GM18519 (cell line): ENCODE data around the gene FRMD4A.
"Not testable (repeated sequence)": the region's sequence is repeated elsewhere in the genome, so short reads cannot be mapped to it uniquely, and the experiment has no call there.

Experiments used
- ATAC-seq: cut with Tn5 transposase; IDR thresholded peaks from one replicate; pipeline ENCODE4 v1.9.1; 2021; ENCODE audit warnings: mild to moderate bottlenecking, moderate library complexity; ENCODE audit not compliant: unreplicated experiment, low FRiP score

FRMD4A gene

DNA sequence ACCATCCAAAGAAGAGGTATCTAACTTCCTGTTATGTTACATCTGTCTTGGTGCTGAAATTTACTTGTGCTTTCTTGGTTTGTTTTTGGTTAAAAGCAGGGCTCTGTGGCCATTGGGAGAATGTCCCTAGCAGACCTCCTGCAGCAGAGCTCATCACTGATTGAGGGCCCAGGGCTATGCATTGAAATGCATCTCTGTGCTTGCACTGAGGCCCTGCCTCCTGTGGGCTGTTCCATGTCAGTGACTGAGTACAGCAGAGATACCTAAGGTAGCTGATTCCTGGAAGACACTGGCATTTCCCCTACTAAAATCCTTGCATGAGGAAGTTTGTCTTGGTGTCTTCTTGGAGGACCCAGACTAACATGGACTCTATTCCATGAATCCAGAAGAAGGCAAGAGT, 213.9 kb downstream of the FRMD4A start:
- ATAC-seq, result no peak

DNA sequence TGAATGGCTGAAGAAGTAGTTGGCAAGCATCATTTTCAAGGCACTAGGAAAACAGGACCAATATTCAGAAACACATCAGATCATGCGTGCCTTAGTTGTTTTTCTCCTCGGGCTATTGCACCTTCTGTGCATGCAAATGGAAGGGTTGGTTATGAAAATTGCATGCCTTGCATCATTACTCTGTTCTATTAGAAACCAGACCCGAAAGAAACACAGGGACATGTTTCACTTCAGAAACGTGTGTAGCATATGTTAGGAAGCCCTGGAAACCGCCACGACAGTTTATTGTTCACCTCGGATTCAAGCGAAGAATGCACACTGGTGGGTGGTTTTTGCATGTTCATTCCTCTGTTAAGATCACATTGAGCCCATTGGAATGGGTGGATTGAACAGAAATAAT, 214.7 kb downstream of the FRMD4A start:
- no peak for ATAC-seq

DNA sequence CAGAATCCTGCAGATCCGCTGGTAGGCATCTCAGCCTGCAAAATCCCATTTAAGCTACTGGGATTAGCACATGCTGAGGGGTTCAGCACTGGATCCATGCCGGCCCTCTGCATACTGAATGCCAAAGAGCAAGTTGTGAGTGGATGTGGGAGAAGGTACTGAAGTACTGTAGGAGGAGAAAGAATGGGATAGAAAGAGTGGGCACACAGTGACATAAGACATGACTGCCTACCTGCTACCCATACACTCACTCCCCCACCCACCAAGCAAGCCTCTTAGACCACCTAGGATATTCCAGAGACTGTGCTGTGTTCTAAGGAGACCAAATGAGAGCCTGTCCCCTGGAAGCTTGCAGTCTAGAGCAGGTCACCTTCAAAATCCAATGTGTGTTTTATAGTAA, 215.9 kb downstream of the FRMD4A start:
- no peak for ATAC-seq

DNA sequence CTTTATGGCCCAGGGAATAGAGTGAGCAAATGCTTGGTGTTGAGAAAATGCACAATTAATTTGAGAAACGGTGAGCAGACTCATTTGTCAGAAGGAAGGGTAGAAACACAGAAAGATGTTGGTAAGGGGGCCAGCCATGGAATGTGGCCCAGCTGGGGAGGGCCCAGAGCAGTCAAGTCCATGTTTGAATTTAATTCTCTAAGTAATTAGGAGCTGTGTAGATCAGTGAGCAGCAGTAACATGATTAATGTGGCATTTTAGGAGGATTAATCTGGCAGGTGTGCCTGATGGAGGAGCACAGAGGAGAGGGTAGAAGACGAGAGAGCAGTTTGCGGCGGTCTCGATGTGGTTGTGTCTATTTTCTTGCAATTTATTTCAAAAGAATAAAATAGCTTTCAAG, 218.7 kb downstream of the FRMD4A start:
- ATAC-seq, result no peak

DNA sequence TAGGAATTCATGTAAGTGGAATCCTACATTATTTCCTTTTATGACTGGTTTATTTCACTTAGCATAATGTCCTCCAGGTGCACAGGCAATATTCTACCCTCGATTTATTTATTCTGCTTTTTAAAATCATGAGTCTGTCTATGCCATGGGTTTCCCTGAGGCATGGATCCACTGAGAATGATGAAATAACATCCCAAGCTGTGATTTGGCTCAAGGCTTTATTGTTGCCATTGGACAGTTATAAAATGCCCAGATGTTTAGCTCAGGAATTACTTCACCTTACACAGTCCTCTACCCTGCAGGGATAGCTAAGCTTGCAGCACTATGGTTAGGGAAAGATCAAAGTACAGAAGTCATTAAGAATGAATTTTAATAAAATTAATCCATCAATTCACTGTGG, 219.5 kb downstream of the FRMD4A start:
- ATAC-seq, result no peak

DNA sequence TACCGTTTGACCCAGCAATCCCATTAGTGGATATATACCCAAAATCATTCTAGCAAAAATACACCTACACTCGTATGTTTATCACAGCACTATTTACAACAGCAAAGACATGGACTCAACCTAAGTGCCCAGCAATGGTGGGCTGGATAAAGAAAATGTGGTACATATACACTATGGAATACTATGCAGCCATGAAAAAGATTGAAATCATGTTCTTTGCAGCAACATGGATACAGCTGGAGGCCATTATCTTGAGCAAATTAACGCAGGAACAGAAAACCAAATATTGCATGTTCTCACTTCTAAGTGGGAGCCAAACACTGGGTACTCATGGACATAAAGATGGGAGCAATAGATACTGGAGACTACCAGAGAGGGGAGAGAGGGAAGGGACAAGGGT, 223.9 kb downstream of the FRMD4A start:
- no peak for ATAC-seq

DNA sequence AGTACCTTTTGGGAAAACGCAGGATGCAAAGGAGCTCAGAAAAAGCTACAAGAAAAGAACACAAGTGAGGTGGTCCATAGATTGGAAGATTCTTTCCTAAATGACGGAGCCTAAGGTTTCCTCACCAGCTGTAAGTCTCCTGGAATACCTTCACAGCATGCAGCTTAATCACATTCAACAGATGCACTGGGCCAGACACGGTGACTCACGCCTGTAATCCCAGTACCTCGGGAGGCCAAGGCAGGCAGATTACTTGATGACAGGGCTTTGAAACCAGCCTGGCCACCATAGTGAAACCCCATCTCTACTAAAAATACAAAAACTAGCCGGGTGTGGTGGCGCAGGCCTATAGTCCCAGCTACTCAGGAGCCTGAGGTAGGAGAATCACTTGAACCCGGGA, 228.7 kb downstream of the FRMD4A start:
- ATAC-seq, result no peak

DNA sequence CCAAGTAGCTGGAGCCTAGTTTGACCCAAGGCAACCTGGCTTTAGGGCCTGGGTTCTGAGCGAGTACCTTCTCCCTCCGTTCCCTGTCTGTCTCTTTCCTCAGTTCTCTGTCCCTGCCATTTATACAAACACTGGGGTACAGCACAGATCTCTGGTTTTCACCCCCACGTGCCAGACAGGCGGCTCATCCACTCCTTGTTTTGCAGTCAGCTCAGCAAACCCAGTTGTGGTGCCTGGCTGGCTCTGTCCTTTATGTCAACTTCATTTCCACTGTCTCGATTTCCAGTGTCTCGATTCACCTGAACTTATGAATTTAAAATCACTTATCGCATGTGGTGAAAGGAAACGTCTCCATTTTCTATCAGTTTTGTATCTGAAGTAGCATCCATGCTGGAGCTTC, 230.8 kb downstream of the FRMD4A start:
- no peak for ATAC-seq

DNA sequence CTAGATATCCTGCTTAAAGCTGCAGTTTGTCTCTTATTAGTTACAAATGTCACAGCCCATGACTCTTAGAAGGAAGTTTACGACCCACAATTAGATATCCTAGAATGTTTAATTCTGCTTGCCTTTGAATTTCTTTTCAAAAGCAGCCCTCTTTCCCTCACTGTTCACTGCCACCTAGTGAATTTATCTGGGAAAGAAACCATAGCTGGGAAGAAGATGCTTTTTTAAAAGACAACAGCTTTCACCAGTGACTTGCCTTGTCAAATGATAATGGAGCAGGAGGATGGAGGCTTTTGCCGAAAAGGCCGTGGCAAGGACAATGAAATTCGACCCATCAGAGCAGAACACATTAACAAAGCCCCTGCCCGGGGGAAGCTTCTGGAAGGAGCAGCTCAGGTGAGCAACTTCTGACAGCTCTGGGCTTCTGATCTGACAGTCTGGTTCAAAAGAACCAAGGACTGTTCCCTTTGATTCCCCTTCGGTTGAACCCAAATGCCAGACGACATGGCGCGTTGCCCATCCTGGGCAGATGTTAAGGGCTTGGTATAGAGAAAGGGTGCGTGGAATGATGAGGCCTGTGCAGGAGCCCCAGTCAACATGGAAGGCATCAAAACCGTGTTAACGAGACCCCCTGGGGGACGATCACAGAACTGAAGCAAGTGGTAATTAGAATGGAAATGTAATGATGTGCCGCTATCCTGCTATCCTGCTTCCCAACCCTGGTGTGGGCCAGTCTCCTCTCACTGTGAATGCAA, 236.8 kb downstream of the FRMD4A start:
- ATAC-seq, result no peak

DNA sequence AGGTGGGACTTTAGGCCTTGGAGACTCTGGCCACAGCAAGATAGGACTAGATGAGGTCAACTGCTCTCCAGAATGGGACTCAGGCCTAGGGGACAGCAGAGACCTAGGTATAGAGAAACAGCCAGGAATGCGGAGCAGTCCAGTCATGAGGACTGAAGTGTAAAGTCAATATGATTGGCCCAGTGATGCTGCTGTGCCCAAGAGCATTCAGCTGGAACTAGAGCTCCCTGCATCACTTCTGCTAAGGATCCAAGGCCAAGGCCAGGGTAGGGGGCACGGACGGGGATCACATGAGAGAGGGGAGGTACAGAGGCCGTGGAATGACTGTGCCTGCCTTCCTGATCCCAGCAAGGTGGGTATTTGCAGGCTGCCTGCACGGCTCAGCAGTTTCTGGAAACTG, 237.9 kb downstream of the FRMD4A start:
- no peak for ATAC-seq

DNA sequence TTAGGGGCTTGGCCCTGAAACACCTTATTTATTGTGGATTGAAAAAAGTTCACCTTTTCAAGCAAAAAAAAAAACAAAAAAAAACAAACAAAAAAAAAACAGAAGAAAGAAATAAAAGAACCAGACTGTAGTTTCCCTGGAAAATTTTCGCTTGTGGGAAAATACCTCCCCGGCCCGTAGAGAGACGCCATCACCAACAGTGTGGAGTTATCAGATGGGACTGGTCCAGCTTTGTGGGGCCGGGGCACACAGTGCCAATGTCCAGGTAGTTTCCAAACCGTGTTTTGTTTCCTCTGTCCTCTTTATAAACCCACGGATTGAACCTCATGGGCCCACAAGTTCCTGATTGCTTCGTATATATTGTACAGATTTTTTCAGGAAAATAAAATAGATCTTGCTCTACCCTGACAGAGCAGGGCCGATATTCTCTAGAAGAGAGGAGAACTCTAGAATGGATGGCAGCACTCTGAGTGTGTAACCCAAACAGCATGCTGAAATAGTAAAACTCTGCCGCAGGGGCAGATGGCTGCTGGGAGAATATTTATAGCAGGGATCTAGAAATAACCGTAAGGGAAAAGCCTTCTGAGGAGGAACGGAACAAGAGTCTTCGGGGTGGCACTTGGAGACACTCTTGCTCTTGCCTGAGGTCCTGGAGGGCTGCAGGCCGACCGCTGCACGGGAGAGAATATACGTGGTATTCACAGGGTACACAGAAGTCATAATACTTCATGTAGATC, 241.0 kb downstream of the FRMD4A start:
- no peak for ATAC-seq

DNA sequence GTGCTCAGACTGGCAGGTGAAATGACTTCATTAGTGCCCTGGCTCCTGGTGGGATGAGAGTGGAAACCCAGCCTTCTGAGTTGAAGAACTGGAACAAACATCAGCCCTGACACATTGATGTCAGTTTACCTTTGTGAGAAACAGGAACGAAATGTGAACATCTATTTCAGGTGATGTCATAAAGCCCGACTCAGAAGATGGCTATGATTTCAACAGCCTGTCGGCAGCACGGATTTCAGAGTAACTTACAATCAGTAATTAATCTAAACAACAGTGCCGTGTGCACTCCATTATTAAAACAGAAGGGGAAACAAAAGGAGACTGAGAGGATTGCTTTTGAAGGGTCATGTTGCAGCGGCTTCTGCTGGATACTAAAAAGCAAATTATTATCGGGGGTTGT, 243.2 kb downstream of the FRMD4A start:
- ATAC-seq, result no peak

DNA sequence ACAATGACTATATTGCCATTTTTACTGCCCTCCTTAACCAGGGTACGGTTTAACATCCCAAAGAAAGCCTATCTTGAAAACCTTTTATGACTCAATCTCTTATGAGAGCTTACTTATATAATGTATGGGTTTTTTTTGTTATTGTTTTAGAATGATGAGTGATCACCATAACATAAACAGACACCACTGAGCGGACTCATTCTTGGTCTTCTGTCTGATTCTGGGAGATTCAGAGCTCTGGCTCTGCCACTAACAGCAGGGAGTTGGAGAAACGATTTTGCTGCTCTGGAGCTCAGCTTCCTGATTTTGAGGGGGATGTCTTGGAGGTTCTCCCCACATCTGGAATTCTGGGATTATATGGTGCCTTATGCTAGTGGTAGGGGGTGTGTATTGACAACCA, 244.1 kb downstream of the FRMD4A start:
- no peak for ATAC-seq

DNA sequence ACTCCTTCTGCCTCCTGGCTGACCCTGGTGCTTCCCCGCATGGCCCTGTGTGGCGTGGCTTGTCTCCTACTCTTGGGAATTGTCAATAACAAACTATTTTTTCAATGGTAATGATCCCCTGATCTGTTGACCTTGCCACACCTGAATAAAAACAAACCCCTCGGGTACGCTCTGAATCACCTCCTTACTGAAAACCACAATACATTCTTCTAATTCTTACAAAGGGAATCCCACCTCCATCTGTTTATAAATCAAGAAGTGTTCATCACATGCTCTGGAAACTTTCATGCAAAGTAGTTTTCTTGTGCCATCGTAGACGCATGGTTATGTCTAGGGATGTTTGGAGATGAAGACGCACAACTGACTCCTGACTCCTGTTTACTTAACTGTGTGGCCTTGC, 245.8 kb downstream of the FRMD4A start:
- no peak for ATAC-seq

DNA sequence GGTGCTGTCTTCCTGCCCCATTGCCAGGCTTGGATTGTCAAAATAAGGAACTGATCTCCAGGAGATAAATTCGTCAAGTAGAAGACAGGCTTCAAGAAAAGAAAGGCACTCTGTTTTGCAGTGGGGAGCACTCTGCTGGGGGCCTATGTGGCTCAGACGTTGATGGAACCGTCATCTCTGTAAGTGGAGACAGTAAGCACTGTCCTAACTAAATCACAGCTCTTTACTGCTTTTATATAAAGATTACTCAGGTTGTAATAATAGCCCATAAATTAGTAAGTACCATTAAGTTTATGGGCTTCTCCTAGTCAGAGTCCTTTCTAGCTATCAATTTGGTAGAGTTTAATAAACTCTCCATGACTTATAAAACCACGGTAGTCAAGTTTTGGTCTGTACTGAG, 249.9 kb downstream of the FRMD4A start:
- no peak for ATAC-seq

DNA sequence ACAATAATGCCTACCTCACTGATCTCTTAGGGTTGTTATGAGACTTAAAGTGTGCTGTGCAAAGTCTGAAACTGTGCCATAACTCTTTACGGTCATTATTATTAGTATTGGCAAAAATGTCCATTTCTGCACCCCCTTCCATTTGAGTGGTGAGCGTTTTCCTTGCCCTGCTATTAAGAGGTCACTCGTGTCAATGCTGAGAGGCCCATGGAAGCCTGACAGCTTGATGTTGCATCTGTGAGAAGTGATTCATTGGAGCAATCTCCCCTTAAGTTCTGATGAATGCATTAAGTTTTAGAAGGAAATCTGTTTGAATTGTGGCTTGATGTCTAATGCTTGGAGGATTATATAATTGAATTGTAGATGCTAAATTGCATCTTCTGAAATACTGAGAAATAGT, 253.3 kb downstream of the FRMD4A start:
- ATAC-seq, result no peak

DNA sequence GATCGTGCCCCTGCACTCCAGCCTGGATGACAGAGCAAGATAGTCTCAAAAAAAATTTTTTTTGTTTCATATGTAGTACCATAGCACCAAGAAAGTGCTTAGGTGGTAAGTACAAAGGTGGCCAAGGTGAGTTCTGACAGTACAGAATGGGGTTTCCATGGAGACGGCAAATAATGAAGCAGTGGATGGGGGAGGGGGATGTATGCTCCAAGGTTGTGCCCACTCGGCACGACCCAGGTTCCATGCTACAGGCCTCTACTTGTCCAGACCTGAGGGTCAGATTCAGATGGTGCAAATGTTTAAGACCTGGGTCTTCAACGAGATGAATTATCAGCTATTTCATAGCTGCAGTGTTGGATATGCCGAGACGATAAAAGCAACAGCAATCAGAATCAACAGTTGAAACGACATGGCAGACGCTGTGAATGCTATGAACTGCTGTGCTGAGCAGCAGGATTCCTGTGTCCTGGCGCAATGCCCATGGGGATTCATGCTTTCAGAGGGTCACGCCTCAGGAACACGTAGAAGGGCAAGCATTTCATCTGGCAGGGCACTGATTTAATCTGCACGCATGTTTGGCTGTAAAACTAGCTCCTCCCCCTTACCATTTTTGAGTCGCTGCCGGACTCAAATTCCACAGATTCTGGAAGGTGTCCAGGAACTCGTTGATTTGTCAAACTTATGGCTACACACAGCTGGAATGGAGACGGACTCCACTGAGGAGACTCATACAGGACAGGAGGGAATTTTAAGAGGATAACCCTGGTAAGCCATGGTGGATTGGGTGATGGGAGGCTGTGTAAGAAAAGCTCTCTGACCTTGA, 256.5 kb downstream of the FRMD4A start:
- ATAC-seq, result no peak

DNA sequence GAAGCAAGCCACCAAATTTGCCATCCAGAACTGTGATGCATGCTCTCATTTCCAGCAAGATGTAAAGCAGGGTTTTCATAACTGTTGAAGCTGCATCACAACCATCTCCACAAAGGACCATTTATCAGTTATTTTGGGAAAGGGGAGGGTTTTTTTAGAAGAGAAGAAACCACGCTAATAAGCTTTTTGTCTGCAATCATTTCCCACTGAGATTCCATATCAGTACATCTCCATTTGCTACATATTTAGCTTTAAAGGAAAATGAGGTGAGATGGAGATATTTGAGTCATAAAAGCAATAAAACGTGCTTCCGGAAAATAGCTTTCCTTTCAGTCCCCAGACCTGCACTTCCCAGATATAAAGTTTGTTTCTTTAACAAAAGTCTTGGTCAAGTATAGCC, 258.2 kb downstream of the FRMD4A start:
- ATAC-seq, result no peak

DNA sequence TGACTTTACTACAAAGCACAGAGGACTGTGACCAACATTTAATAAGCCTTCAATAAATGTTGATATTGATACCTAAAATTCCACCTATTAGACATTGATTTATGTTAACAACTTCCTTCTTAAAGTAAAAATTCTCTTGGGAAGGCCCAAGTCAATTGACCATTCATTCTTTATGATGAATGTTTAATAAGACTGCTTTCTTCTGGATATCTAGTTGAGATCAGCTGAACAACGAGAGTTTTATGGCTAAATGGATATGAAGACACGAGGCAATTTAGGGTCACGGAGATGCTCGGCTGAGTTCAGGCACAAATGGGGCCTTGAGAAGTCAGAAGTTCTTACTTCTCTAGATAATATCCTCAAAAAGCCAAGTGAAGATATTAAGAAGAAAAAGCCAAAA, 258.8 kb downstream of the FRMD4A start:
- no peak for ATAC-seq

DNA sequence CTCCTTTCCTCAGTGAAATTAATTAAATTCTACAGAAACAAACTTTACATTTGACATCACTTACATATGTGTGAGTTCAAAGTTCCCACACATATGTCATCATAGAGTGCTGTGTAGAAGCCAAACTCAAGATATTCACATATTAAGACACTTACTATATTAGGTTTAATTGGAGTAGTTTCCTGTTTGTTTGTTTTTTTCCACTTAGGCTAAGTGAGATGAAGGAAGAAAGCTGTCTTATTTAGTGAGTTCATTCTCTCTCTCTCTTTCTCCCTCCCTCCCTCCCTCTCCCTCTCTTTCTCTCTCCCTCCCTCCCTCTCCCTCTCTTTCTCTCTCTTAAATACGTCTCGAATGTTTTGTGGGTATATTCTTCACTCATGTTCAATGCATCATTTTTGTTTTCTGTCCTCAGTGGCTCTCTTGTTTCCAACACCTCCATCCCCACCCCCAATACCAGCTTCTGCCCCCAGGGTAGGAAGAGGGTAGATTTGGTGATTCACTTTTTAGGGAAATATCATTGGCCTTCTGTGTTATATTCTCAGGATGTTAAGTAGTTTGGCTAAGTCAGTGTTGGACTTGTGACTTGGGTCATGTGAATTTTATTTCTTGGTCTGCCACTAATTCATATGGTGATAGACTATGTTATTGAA, 262.0 kb downstream of the FRMD4A start:
- ATAC-seq, result no peak

DNA sequence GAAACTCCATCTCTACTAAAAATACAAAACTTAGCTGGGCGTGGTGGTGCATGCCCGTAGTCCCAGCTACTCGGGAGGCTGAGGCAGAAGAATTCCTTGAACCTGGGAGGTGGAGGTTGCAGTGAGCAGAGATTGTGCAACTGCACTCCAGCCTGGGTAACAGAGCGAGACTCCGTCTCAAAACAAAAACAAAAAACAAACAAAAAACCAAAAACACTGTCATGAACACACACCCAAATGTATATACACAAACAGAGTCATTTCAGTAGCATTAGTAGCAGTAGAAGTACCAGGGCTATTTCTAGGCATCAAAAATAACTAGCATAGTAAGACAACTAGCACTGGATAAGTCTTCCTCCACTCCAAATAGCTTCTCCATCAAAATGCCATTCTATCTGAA, 263.1 kb downstream of the FRMD4A start:
- not testable (repeated sequence) for ATAC-seq
